Measurements from ENCODE around the gene TGFBR3L.

- TF ChIP-seq EP300 (IDR thresholded peaks at IDR 0.05), result no peak
- TF ChIP-seq, protein P1, sequence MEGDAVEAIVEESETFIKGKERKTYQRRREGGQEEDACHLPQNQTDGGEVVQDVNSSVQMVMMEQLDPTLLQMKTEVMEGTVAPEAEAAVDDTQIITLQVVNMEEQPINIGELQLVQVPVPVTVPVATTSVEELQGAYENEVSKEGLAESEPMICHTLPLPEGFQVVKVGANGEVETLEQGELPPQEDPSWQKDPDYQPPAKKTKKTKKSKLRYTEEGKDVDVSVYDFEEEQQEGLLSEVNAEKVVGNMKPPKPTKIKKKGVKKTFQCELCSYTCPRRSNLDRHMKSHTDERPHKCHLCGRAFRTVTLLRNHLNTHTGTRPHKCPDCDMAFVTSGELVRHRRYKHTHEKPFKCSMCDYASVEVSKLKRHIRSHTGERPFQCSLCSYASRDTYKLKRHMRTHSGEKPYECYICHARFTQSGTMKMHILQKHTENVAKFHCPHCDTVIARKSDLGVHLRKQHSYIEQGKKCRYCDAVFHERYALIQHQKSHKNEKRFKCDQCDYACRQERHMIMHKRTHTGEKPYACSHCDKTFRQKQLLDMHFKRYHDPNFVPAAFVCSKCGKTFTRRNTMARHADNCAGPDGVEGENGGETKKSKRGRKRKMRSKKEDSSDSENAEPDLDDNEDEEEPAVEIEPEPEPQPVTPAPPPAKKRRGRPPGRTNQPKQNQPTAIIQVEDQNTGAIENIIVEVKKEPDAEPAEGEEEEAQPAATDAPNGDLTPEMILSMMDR (IDR thresholded peaks at IDR 0.05), result no peak
These were observed 19.4 kb downstream of the TGFBR3L start for GRCh38 chr19:7933828-7934725.

Data from tibial nerve (tissue), 4 donors.